Thyroid gland (tissue), 4 donors: ENCODE results near the gene TFDP2. TPM values are rescaled to one million over a fixed set of nuclear protein-coding genes. Genes with fewer than 3 reads are reported as not detected.

Experiments
- DNase-seq, 2 donors: peaks; one replicate each; pipeline ENCODE4 v3.0.0-alpha.2; 2019
- H3K27ac ChIP-seq, 3 donors: fragments of 200-600 bp; sonication (generic); 1 replicate in 2 of 3; 2 replicates in 1 of 3; pipeline ENCODE4 v1.5.1; 2016 to 2019; ENCODE audit warnings: mild to moderate bottlenecking in 1 of 3, moderate library complexity in 1 of 3
- H3K27me3 ChIP-seq: fragments of 200-600 bp; sonication (generic); one replicate; pipeline ENCODE4 v1.5.1; 2019
- H3K36me3 ChIP-seq, 2 donors: fragments of 200-600 bp; sonication (generic); one replicate each; pipeline ENCODE4 v1.5.1; 2016 to 2019
- H3K4me1 ChIP-seq, 2 donors: fragments of 200-600 bp; sonication (generic); one replicate each; pipeline ENCODE4 v1.5.1; 2017 to 2019
- H3K4me3 ChIP-seq, 3 donors: fragments of 200-600 bp; sonication (generic); replicated peaks in 1 of 3; 1 replicate in 2 of 3; 2 replicates in 1 of 3; pipeline ENCODE4 v1.5.1; 2016; ENCODE audit warnings: mild to moderate bottlenecking in 1 of 3
- H3K9me3 ChIP-seq: fragments of 200-600 bp; sonication (generic); one replicate; pipeline ENCODE4 v1.5.1; 2017
- POLR2A ChIP-seq, 2 donors: fragments of 450-650 bp; IDR thresholded peaks; one replicate each; pipeline ENCODE4 v1.6.1; 2017; ENCODE audit warnings: antibody characterized with exemption in 2 of 2, mild to moderate bottlenecking in 2 of 2, moderate library complexity in 1 of 2
- WGBS, 2 donors: methylation state at CpG; one replicate each; pipeline ENCODE4 v1.1.5; 2017; 5-methylcytosine and 5-hydroxymethylcytosine counted together
- intact Hi-C: fragments of 100-400 bp; cut with DNase I; formaldehyde crosslinking; loops from one replicate; pipeline ENCODE4 v1.15.1; 2023
- total RNA-seq, 4 donors: library from RNA; depleted of rRNA; stranded (reverse); fragments of >200 nt; gene quantifications; one replicate each; pipeline ENCODE4 v1.2.3, GENCODE V29; 2016
- TF ChIP-seq, protein P1 (sequence below), 6 experiments: fragments of 200-600 bp in 3 of 6; fragments of 450-650 bp in 3 of 6; sonication (generic) in 3 of 6; IDR thresholded peaks; one replicate each; pipeline ENCODE4 v1.5.1; 2016 to 2019; ENCODE audit warnings: antibody characterized with exemption in 6 of 6, mild to moderate bottlenecking in 2 of 6, inconsistent platforms in 1 of 6, moderate library complexity in 1 of 6

The TFDP2 gene
- total RNA-seq, 4 donors from 2014 or later = 67.7 to 174 (median 122) TPM

DNA sequence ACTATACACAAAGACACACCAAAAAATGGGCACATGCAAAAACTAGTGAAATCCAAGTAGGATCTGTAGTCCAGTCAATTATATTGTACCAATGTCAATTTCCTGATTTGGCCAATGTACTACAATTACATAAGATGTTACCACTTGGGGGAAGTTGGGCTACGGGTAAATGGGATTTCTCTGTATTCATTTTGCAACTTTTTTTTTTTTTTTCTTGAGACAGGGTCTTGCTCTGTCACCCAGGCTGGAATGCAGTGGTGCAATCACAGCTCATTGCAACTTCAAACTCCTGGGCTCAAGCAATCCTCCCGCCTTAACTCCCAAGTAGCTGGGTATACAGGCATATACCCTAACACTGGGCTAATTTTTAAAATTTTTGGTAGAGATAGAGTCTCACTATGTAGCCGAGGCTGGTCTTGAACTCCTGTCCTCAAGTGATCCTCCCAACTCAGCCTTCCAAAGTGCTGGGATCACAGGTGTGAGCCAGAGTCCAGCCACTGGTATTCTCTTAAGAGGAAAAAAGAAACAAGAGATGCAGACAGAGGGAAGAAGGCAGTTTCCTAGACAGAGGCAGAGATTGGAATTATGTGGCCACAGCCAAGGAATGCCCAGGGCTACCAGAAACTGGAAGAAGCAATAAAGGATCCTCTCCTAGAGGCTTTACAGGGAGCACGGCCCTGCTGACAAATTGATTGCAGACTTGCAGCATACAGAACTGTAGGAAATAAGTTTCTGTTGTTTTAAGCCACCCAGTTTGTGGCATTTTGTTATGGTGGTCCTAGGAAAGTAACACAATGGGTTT is 33.3 kb downstream of the TFDP2 start:
- no peaks in the 10 kb centered on the region for H3K9me3 ChIP-seq
- 93% methylated on average over 4 of the region's 4 CpGs for WGBS, 2 donors
- no peak overlapping the region for H3K4me3 ChIP-seq
- no peak for DNase-seq
- no peaks in the 10 kb centered on the region for H3K27me3 ChIP-seq
- no peaks in the 10 kb centered on the region for H3K36me3 ChIP-seq
- intact Hi-C loops = no loop called here
- no peak for TF ChIP-seq POLR2A (IDR thresholded peaks at IDR 0.05)
- TF ChIP-seq, protein P1, sequence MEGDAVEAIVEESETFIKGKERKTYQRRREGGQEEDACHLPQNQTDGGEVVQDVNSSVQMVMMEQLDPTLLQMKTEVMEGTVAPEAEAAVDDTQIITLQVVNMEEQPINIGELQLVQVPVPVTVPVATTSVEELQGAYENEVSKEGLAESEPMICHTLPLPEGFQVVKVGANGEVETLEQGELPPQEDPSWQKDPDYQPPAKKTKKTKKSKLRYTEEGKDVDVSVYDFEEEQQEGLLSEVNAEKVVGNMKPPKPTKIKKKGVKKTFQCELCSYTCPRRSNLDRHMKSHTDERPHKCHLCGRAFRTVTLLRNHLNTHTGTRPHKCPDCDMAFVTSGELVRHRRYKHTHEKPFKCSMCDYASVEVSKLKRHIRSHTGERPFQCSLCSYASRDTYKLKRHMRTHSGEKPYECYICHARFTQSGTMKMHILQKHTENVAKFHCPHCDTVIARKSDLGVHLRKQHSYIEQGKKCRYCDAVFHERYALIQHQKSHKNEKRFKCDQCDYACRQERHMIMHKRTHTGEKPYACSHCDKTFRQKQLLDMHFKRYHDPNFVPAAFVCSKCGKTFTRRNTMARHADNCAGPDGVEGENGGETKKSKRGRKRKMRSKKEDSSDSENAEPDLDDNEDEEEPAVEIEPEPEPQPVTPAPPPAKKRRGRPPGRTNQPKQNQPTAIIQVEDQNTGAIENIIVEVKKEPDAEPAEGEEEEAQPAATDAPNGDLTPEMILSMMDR (IDR thresholded peaks at IDR 0.05) = no peak
- H3K4me1 ChIP-seq = no peaks in the 10 kb centered on the region
- no peak overlapping the region for H3K27ac ChIP-seq

DNA sequence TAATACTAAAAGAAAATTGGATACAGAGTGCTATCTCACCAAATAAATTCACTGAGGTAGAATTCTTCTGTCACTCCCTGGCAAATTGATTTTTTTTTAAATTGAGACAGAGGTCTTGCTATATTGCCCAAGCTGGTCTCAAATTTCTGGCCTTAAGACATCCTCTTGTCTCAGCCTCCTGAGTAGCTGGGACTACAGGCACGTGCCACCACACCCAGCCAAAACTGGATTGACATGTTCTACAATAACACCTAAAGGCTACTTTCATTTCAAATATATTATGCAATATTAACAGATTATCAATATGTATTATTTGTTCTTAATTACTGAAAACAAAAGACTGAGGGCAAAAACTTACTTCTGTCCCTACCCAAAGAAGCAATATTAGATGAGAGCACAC is 36.7 kb downstream of the TFDP2 start:
- TF ChIP-seq POLR2A (IDR thresholded peaks at IDR 0.05) = no peak
- TF ChIP-seq, protein P1 (IDR thresholded peaks at IDR 0.05) = no peak
- H3K9me3 ChIP-seq = no peaks in the 10 kb centered on the region
- H3K4me1 ChIP-seq = no peaks in the 10 kb centered on the region
- no peak overlapping the region for H3K4me3 ChIP-seq
- 91 to 97% methylated on average over 1 of the region's 1 CpG for WGBS, 2 donors
- intact Hi-C loops = no loop called here
- DNase-seq = no peak
- H3K27ac ChIP-seq = no peak overlapping the region
- H3K27me3 ChIP-seq = no peaks in the 10 kb centered on the region
- no peaks in the 10 kb centered on the region for H3K36me3 ChIP-seq

DNA sequence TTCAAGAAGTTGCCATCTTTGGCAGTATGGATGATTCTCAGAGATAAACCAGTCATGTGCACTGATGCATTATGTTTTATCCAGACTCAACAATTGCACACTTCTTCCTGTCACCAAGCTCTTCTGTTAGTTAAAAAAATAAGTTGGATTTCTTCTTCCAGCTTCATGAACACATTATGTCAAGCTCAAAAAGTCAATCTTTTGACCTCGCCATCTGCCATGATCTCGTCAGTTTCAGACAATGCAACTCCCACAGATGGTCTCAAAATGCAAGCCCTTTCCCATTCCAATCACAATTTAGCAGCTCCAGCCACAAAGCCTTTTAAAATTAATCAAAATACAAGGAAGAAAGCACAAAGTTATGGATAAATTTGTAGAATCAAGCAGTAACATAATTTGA is 42.8 kb downstream of the TFDP2 start:
- TF ChIP-seq, protein P1 (IDR thresholded peaks at IDR 0.05) = no peak
- TF ChIP-seq POLR2A (IDR thresholded peaks at IDR 0.05) = no peak
- Histone ChIP-seq H3K36me3 (no peaks in the 10 kb centered on the region), H3K9me3 (no peaks in the 10 kb centered on the region), H3K4me3 (no peak overlapping the region), H3K4me1 (no peaks in the 10 kb centered on the region), H3K27ac (no peak overlapping the region), H3K27me3 (no peaks in the 10 kb centered on the region)
- no peak for DNase-seq
- WGBS, 2 donors = 42 to 77% methylated on average over 2 of the region's 2 CpGs
- intact Hi-C loops = no loop called here

DNA sequence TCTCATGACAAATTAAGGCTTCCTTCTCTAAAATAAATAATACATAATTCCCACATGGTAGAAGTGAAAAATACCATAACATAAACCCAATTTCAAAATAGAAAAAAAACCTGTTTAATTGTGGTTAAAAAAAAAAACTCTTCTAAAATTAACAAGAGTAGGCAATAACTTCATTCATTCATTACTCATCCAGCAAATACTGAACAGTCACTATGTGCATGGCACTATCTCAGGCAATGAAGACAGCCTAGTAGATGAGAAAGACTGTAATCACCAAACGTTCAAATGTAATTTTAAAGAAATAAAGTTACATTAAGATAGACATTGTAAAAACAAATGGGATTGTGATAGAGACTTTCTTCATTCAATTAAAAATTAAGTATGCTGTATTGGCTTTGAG is 43.4 kb downstream of the TFDP2 start:
- intact Hi-C loops = no loop called here
- Histone ChIP-seq H3K36me3 (no peaks in the 10 kb centered on the region), H3K4me1 (no peaks in the 10 kb centered on the region), H3K9me3 (no peaks in the 10 kb centered on the region), H3K4me3 (no peak overlapping the region), H3K27me3 (no peaks in the 10 kb centered on the region), H3K27ac (no peak overlapping the region)
- TF ChIP-seq, protein P1 (IDR thresholded peaks at IDR 0.05) = no peak
- no peak for TF ChIP-seq POLR2A (IDR thresholded peaks at IDR 0.05)
- DNase-seq = no peak
- WGBS, 2 donors = 85 to 89% methylated on average over 1 of the region's 1 CpG

DNA sequence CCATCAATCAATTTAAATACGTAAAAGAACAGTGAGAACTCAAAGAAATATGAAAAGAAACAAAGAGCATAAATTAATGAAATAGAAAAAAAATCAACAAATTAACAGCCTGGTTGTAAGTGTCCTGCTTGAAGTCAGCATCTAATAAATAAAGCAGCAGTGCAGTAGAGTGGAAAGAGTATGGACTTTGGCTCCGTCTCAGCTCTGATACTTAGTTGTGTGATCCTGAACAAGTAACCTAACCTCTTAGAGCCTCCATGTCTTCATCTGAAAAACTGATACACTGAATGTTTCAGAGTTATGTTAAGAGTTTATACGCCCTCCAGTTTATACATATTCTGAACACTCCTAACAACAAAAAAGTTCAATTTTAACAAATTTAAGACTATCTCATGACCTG is 44.6 kb downstream of the TFDP2 start:
- Histone ChIP-seq H3K4me3 (no peak overlapping the region), H3K9me3 (no peaks in the 10 kb centered on the region), H3K27me3 (no peaks in the 10 kb centered on the region), H3K36me3 (no peaks in the 10 kb centered on the region), H3K4me1 (no peaks in the 10 kb centered on the region), H3K27ac (no peak overlapping the region)
- no peak for TF ChIP-seq POLR2A (IDR thresholded peaks at IDR 0.05)
- TF ChIP-seq, protein P1 (IDR thresholded peaks at IDR 0.05) = no peak
- intact Hi-C loops = no loop called here
- 91 to 92% methylated on average over 3 of the region's 3 CpGs for WGBS, 2 donors
- no peak for DNase-seq
